G401 (cell line): ENCODE results near the gene TMC5. TPM values are rescaled to one million over a fixed set of nuclear protein-coding genes. Genes with fewer than 3 reads are reported as not detected.
"Not testable (repeated sequence)": the region's sequence is repeated elsewhere in the genome, so short reads cannot be mapped to it uniquely, and the experiment has no call there.

ENCODE experiments used
- DNase-seq: peaks from one replicate; pipeline ENCODE4 v3.0.0-alpha.2; 2015; ENCODE audit warnings: low spot score
- in situ Hi-C: cut with HindIII; loops from 2 replicates; pipeline ENCODE4 v1.10.0; 2016; ENCODE audit warnings: low sequenced_read_pairs, mixed read lengths
- total RNA-seq: library from RNA; depleted of rRNA; stranded (reverse); fragments of >200 nt; shearing (Covaris generic); gene quantifications from 2 replicates; pipeline ENCODE4 v1.2.3, GENCODE V29; 2014; rRNA removed

The TMC5 gene
- total RNA-seq, result not detected in 2 replicates

DNA sequence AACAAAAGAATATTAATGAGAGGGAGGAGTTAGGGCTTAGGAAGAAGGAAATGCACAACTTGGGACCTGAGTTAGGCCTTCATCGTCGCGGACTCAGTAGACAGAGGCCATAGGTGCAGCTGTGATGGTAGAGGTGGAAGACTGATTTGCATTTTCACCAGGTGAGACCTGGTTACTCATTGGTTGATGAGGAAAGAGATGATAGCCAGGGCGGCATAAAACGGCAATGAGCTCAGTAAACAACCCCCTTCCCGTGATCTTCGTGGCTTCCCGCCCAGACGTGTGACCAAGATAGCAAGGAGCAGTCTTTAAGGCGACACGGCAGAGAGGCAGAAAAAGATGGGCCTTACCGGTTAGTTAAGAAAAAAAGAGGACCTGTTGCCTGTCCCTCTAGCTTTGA is at the start of gene TMC5:
TSS of gene TMC5 (plus strand) at position 244 of the 400 bp plus-strand sequence. CDS start 22,156 bp downstream, outside the sequence.
- DNase-seq, result no peak
- in situ Hi-C loops, result no loop called here

DNA sequence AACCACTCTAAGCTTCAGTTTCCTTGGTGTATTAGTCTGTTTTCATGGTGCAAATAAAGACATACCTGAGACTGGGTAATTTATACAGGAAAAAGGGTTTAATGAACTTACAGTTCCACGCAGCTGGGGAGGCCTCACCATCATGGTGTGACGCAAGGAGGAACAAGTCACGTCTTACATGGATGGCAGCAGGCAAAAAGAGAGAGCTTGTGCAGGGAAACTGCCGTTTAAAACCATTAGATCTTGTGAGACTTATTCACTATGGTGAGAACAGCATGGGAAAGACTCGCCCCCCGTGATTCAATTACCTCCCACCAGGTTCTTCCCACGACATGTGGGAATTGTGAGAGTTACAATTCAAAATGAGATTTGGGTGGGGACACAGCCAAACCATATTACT is 45.1 kb upstream of the TMC5 start:
- in situ Hi-C loops, DNase-seq: not testable (repeated sequence)

GRCh38 chr16:19374402-19374801 is 43.3 kb upstream of the TMC5 start:
- DNase-seq, result no peak
- in situ Hi-C loops, result no loop called here

DNA sequence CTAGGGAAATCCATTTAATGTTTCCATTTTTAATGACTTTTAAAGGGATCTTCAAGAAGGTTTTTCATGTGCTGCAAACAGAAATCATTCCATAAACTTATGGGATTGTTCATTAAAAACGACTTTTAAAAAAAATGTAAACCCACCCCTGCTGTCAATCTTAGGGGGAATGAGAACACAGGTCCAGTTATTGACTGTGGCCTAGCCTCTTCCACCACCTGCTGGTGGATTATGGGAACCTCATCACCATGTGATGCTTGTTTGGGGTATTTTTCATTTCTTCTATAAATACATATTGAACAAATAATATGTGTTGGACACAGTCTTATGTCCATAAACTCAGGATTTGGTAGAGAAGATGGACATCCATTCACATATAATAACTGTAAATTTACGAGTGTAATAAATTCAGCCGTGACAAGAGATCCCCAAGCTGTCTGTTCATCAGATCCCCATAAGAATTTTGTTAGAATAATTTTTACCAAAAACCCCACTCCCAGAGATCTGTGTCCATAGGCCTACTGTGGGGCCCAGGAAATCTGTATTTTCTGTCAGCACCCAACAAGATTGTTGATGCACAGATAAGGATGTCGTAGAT is 42.0 kb upstream of the TMC5 start:
- DNase-seq, result peak; percentile 52
- in situ Hi-C loops, result no loop called here

DNA sequence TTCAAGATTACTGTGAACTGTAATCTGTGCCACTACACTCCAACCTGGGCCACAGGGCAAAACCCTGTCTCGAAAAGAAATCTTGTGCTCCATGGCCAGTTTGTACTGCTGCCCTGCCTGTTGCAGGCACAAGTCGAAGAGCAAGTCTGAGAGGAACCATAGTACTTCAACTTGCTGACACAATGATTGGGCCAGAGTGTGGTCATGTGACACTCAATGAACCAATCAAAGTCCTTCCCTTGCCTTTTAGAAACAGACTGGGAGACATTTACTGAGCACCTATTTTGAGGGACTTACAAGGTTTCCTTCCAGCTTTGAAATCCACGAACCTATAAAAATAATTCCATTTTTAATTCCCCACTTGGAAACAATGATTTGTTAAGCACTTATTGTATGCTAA is 39.8 kb upstream of the TMC5 start:
- in situ Hi-C loops, result no loop called here

GRCh38 chr16:19378511-19378910 is 39.2 kb upstream of the TMC5 start:
- no peak for DNase-seq
- in situ Hi-C loops, result no loop called here

More for the DNA sequence above, 39.8 kb upstream of the TMC5 start:
- no peak for DNase-seq

- no peak for DNase-seq
- in situ Hi-C loops, result no loop called here
Observed at GRCh38 chr16:19379838-19380237, 37.8 kb upstream of the TMC5 start.

GRCh38 chr16:19380328-19380727 is 37.4 kb upstream of the TMC5 start:
- in situ Hi-C loops, result no loop called here

GRCh38 chr16:19382084-19382801 is 35.4 kb upstream of the TMC5 start:
- in situ Hi-C loops, result no loop called here
- DNase-seq, result no peak

More at GRCh38 chr16:19380328-19380727, 37.4 kb upstream of the TMC5 start:
- DNase-seq, result no peak

GRCh38 chr16:19382887-19383816 is 34.5 kb upstream of the TMC5 start:
- in situ Hi-C loops, result no loop called here
- no peak for DNase-seq

GRCh38 chr16:19384656-19385055 is 33.0 kb upstream of the TMC5 start:
- DNase-seq, result no peak
- in situ Hi-C loops, result no loop called here

- in situ Hi-C loops, result no loop called here
- DNase-seq, result no peak
Observed at GRCh38 chr16:19386525-19386924, 31.2 kb upstream of the TMC5 start.

DNA sequence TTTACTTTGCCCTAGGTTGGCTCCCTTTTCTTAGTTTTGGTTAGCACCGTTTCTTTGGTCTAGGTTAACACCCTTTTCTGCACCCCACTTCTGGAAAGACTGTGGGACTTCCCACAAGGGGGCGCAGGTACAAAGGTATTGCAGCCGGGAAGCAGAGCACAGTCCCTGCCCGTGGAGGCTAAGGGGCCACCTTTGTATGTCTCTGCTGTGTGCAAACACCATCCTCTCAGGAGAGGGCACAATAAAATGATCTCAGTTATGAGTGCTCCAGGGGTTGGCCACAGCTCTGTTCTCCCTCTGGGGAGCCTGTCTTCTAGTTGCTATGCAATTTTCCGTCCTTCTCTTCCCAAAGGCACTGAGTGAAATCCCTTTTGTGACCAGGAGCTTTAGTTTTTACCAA is 28.4 kb upstream of the TMC5 start:
- in situ Hi-C loops, result no loop called here
- DNase-seq, result peak; percentile 5

DNA sequence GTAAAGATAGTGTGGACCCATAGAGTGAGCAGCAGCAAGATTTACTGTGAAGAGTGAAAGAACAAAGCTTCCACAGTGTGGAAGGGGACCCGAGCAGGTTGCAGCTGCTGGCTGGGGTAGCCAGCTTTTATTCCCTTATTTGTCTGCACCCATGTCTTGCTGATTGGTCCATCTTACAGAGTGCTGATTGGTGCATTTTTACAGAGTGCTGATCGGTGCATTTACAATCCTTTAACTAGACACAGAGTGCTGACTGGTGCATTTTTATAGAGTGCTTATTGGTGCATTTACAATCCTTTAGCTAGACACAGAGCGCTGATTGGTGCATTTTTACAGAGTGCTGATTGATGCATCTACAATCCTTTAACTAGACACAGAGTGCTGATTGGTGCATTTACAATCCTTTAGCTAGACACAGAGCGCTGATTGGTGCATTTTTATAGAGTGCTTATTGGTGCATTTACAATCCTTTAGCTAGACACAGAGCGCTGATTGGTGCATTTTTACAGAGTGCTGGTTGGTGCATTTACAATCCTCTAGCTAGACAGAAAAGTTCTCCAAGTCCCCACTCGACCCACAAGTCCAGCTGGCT is 26.4 kb upstream of the TMC5 start:
- in situ Hi-C loops, DNase-seq: not testable (repeated sequence)

GRCh38 chr16:19392352-19392751 is 25.3 kb upstream of the TMC5 start:
- in situ Hi-C loops, result no loop called here
- DNase-seq, result no peak

DNA sequence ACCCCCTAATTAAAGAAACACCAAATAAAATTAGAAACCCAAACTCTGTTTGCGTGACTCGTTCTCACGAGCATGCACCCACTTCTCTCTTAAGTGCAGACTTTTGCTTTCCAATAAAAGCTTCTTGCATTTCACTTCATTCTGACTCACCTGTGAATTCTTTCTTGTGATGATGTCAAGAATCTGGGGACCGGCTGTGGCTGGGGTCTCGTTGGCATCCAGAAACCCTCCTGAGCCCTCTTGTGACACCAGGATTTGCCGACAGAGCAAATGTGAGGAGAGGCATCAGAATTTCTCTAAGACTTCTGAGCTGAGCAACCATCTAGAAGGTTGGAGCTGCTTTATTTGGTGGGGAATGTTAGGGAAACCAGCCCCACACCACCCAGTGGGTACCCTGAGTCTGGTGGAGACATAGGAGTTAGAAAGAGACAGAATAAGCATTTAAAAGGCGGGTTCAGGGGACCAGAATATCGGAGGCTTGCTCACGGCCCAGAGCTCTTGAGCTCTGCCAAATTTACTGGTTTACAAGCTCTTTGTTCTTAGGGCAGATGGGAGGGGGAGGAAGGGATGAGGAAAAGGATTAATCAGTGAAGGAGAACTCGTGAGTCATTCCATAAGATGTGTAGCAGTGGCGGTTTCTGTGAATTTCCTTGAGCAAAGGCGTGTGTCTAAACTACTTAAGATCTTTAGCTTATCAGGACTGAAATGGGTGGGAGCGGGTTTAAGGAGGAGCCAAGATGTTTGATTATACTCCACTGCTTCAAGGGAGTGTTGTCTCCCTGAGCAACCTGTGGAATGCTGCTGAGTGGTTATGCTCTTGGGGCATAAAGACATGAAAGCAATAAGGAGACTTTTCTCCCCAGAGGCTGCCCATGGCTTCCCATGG is 24.2 kb upstream of the TMC5 start:
- no peak for DNase-seq
- in situ Hi-C loops, result no loop called here

- in situ Hi-C loops, DNase-seq: not testable (repeated sequence)
Observed at GRCh38 chr16:19395646-19396267, 21.9 kb upstream of the TMC5 start.

DNA sequence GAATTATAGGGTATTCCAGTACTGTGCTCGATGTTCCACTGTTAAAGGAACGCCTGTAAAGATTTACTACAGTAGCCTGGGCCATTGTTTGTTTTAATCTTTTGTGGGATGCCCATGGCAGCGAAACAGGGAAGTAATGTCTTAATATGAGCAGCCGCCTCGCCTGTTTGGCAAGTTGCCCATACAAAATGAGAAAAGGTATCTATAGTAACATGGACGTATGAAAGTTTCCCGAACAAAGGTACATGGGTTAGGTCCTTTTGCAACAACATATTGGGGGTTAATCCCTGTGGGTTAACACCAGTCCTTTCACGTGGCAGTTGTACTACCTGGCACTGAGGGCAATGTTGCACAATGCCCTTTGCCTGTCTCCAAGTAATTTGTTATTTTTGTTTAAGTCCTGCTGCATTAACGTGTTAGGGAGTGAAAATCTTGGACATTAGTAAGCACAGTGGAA is 21.1 kb upstream of the TMC5 start:
- no peak for DNase-seq
- in situ Hi-C loops, result no loop called here
